GM12891 (cell line): ENCODE results near the gene ANO9.
"Not testable (repeated sequence)": the region's sequence is repeated elsewhere in the genome, so short reads cannot be mapped to it uniquely, and the experiment has no call there.

Experiments used
- DNase-seq: peaks from one replicate; pipeline ENCODE4 v3.0.0; 2011; ENCODE audit warnings: low spot score; ENCODE audit not compliant: insufficient read length
- FAIRE-seq: peaks from 2 replicates; lab custom pipeline; 2011; peaks lifted over from hg19 to GRCh38; lab: Jason Lieb, UNC
- PAX5 ChIP-seq: IDR thresholded peaks from 2 replicates; pipeline ENCODE4 v1.6.1; 2011; ENCODE audit warnings: low read length, moderate library complexity, mild to moderate bottlenecking; ENCODE audit not compliant: insufficient read depth, severe bottlenecking
- POLR2A ChIP-seq: IDR thresholded peaks from 2 replicates; pipeline ENCODE4 v1.6.1; 2011; ENCODE audit warnings: low read depth, low read length, control low read depth
- POLR2AphosphoS5 ChIP-seq: IDR thresholded peaks from 2 replicates; pipeline ENCODE4 v1.6.1; 2011; ENCODE audit warnings: low read depth, low read length, control low read depth
- POU2F2 ChIP-seq: IDR thresholded peaks from 2 replicates; pipeline ENCODE4 v1.6.1; 2011; ENCODE audit warnings: low read depth, mild to moderate bottlenecking, control low read depth, low read length, moderate library complexity
- SPI1 ChIP-seq: IDR thresholded peaks from 2 replicates; pipeline ENCODE4 v1.6.1; 2011; ENCODE audit warnings: low read depth, low read length, control low read depth
- TAF1 ChIP-seq: IDR thresholded peaks from 2 replicates; pipeline ENCODE4 v1.6.1; 2011; ENCODE audit warnings: low read depth, low read length, control low read depth

ANO9 gene

GRCh38 chr11:416757-417621 is 24.8 kb downstream of the ANO9 start:
- TF ChIP-seq SPI1 (no peak), TAF1 (no peak), PAX5 (no peak), POLR2AphosphoS5 (no peak), POLR2A (no peak), POU2F2 (no peak)
- DNase-seq (no peak), FAIRE-seq (peak; percentile 40)

- FAIRE-seq (peak; percentile 41), DNase-seq (no peak)
- TF ChIP-seq POU2F2 (no peak), SPI1 (no peak), TAF1 (no peak), POLR2AphosphoS5 (no peak), PAX5 (no peak), POLR2A (no peak)
Measured at GRCh38 chr11:416051-416756, 25.6 kb downstream of the ANO9 start.

GRCh38 chr11:415640-416041 is 26.2 kb downstream of the ANO9 start:
- TF ChIP-seq POLR2A (no peak), TAF1 (no peak), SPI1 (no peak), POU2F2 (no peak), PAX5 (no peak), POLR2AphosphoS5 (no peak)
- FAIRE-seq (no peak), DNase-seq (no peak)

- no peak for TF ChIP-seq POLR2AphosphoS5
- DNase-seq (no peak), FAIRE-seq (no peak)
Measured at GRCh38 chr11:414318-414857, 27.4 kb downstream of the ANO9 start.

- DNase-seq = no peak
- FAIRE-seq = no peak
- TF ChIP-seq POU2F2 = no peak
Measured at GRCh38 chr11:413120-414081, 28.4 kb downstream of the ANO9 start.

- no peak for TF ChIP-seq POLR2AphosphoS5
- TF ChIP-seq PAX5 = no peak
- no peak for TF ChIP-seq POLR2A
- TF ChIP-seq POU2F2 = no peak
- no peak for TF ChIP-seq TAF1
- TF ChIP-seq SPI1 = no peak
- FAIRE-seq (no peak), DNase-seq (no peak)
Measured at GRCh38 chr11:412641-413119, 29.1 kb downstream of the ANO9 start.

GRCh38 chr11:411520-411919 is 30.3 kb downstream of the ANO9 start:
- DNase-seq, FAIRE-seq: not testable (repeated sequence)

- FAIRE-seq, DNase-seq: not testable (repeated sequence)
Measured at GRCh38 chr11:410711-411110, 31.1 kb downstream of the ANO9 start.

- TF ChIP-seq POU2F2 (no peak), TAF1 (no peak), POLR2AphosphoS5 (no peak), PAX5 (no peak), SPI1 (no peak)
- FAIRE-seq (no peak), DNase-seq (no peak)
Measured at GRCh38 chr11:409600-410483, 32.0 kb downstream of the ANO9 start.
